Spleen (tissue), 11 donors: ENCODE results near the gene DPYD. TPM values are rescaled to one million over a fixed set of nuclear protein-coding genes. Genes with fewer than 3 reads are reported as not detected.

ENCODE experiments used
- DNase-seq: peaks from one replicate; pipeline ENCODE4 v3.0.0-alpha.2; 2020
- H3K27ac ChIP-seq, 8 donors: fragments of 200-600 bp; sonication (generic) in 7 of 8; 1 replicate in 4 of 8; 2 replicates in 4 of 8; pipeline versions ENCODE4 v1.5.0 to v1.8.0; 2016 to 2021; ENCODE audit warnings: inconsistent platforms in 4 of 8, mild to moderate bottlenecking in 4 of 8, moderate library complexity in 1 of 8
- H3K27me3 ChIP-seq, 7 donors: fragments of 200-600 bp; sonication (generic) in 6 of 7; replicated peaks in 1 of 7; 1 replicate in 4 of 7; 2 replicates in 3 of 7; pipeline versions ENCODE4 v1.5.0 to v1.8.0; 2016 to 2021; ENCODE audit warnings: inconsistent platforms in 3 of 7, mild to moderate bottlenecking in 1 of 7
- H3K36me3 ChIP-seq, 6 donors: fragments of 200-600 bp; sonication (generic) in 5 of 6; 1 replicate in 4 of 6; 2 replicates in 2 of 6; pipeline versions ENCODE4 v1.5.0 to v1.8.0; 2016 to 2021; ENCODE audit warnings: inconsistent platforms in 2 of 6
- H3K4me1 ChIP-seq, 6 donors: fragments of 200-600 bp; sonication (generic) in 5 of 6; 1 replicate in 3 of 6; 2 replicates in 3 of 6; pipeline versions ENCODE4 v1.5.0 to v1.8.0; 2016 to 2021; ENCODE audit warnings: inconsistent platforms in 3 of 6
- H3K4me3 ChIP-seq, 8 donors: fragments of 200-600 bp; sonication (generic) in 7 of 8; 1 replicate in 4 of 8; 2 replicates in 4 of 8; pipeline versions ENCODE4 v1.5.0 to v1.8.0; 2016 to 2021; ENCODE audit warnings: inconsistent platforms in 4 of 8, mild to moderate bottlenecking in 4 of 8, moderate library complexity in 2 of 8
- H3K9me3 ChIP-seq, 8 donors: fragments of 200-600 bp; sonication (generic) in 7 of 8; 1 replicate in 4 of 8; 2 replicates in 4 of 8; pipeline versions ENCODE4 v1.5.0 to v1.8.0; 2016 to 2021; ENCODE audit warnings: inconsistent platforms in 4 of 8
- POLR2A ChIP-seq, 3 donors: fragments of 450-650 bp; IDR thresholded peaks; one replicate each; pipeline ENCODE4 v1.5.1; 2017; ENCODE audit warnings: antibody characterized with exemption in 3 of 3, mild to moderate bottlenecking in 1 of 3
- POLR2AphosphoS5 ChIP-seq, 3 donors: sonication (generic); formaldehyde crosslinking; IDR thresholded peaks; one replicate each; pipeline ENCODE4 v1.5.1; 2017; ENCODE audit warnings: antibody characterized with exemption in 3 of 3
- whole genome bisulfite sequencing, 5 donors: extraction: QIAGEN DNeasy Blood & Tissue Kit in 3 of 5; methylation state at CpG; one replicate each; pipeline versions ENCODE4 v1.1.5 to v1.1.7; 2013 to 2018; 5-methylcytosine and 5-hydroxymethylcytosine counted together
- intact Hi-C: fragments of 100-400 bp; cut with DNase I; formaldehyde crosslinking; loops from one replicate; pipeline ENCODE4 v1.15.0; 2023; ENCODE audit warnings: low total_unique reads
- polyA plus RNA-seq, 3 donors: library from polyadenylated mRNA; stranded (reverse); fragments of 200-250 nt; gene quantifications; one replicate each; pipeline ENCODE4 v1.2.1, GENCODE V29; 2013
- total RNA-seq, 7 donors: library from RNA; depleted of rRNA in 3 of 7; stranded (reverse); fragments of >200 nt in 3 of 7; fragmentation: NEBNext Ultra II Directional in 4 of 7; extraction: Animal tissue kit (Norgen Biotek cat#: 25700) in 4 of 7; gene quantifications; one replicate each; pipeline versions ENCODE4 v1.1.0 to v1.2.1, GENCODE V29; 2016 to 2021
- TF ChIP-seq, protein P1 (sequence below), 11 experiments: fragments of 200-600 bp in 7 of 11; fragments of 450-650 bp in 4 of 11; sonication (generic) in 4 of 11; IDR thresholded peaks in 8 of 11; conservative IDR thresholded peaks in 3 of 11; 1 replicate in 7 of 11; 2 replicates in 4 of 11; pipeline versions ENCODE4 v1.4.0 to v1.8.0; 2016 to 2021; ENCODE audit warnings: antibody characterized with exemption in 11 of 11, inconsistent platforms in 4 of 11, mild to moderate bottlenecking in 1 of 11
- donor health status: healthy with polysubstance abuse.
- donor health status: DM: no; HTN: no; CAD: no; lungs with moderate emphysema.
- donor health status: DM: no; HTN: no; CAD: no.
- donor health status: Bipolar disorder and iron deficiency.
- donor health status: healthy.
- donor health status: DM: no; HTN: no; CAD: no.
- donor health status: DM: yes; HTN: yes; CAD: no.

The DPYD gene
- total and polyA plus RNA-seq, 10 donors: 7.3 to 114 (median 92.3) TPM

DNA sequence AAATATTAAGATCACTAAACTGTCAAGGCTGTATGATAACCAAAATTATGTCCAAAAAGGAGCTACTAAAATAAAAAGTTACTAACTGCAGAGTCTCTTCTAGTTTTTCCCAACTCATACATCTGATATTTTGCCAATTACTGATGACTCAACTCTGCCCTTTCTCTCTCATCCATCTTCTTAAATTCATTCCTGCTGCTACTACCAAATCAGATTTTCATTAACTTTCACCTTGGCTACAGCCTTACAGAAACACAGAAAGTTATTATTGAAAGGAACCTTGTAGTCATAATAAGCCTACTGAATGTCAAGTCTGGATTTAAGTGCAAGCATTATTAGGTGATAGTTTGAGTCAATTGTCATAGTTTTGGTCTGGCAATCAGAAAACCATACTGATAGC lies 273.1 kb downstream of the DPYD start:
- no peak for TF ChIP-seq POLR2AphosphoS5 (IDR thresholded peaks at IDR 0.05)
- no peak for TF ChIP-seq POLR2A (IDR thresholded peaks at IDR 0.05)
- TF ChIP-seq, protein P1, sequence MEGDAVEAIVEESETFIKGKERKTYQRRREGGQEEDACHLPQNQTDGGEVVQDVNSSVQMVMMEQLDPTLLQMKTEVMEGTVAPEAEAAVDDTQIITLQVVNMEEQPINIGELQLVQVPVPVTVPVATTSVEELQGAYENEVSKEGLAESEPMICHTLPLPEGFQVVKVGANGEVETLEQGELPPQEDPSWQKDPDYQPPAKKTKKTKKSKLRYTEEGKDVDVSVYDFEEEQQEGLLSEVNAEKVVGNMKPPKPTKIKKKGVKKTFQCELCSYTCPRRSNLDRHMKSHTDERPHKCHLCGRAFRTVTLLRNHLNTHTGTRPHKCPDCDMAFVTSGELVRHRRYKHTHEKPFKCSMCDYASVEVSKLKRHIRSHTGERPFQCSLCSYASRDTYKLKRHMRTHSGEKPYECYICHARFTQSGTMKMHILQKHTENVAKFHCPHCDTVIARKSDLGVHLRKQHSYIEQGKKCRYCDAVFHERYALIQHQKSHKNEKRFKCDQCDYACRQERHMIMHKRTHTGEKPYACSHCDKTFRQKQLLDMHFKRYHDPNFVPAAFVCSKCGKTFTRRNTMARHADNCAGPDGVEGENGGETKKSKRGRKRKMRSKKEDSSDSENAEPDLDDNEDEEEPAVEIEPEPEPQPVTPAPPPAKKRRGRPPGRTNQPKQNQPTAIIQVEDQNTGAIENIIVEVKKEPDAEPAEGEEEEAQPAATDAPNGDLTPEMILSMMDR (IDR thresholded peaks at IDR 0.05 in 8 of 11, conservative IDR thresholded peaks at IDR 0.05 in 3 of 11): no peak
- no peak for DNase-seq

DNA sequence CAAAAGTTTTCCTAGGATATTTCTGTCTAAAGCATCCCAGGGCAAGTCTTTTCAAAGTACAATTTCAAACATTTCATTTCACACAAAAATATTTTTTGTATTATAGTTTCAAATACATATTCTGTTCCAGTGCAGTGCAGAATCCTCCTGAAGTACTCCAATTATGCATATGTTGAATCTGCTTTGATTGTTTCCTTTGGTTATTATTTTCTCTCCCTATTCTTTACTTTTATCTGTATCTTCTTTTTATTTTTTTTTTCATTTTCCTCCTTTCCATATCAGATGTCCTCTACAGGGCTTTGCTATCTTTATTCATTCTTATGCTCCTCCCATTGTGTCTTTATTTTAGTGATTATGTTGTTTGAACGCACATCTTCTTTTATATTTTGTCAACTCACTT lies 274.8 kb downstream of the DPYD start:
- Histone ChIP-seq H3K27ac (no peak overlapping the region), H3K9me3 (peaks cover 0 to 45% (median 34%) of the 10 kb centered on the region in 8 donors), H3K27me3 (no peaks in the 10 kb centered on the region), H3K4me3 (no peak overlapping the region), H3K4me1 (no peaks in the 10 kb centered on the region), H3K36me3 (peaks cover 0 to 9% (median 0%) of the 10 kb centered on the region in 6 donors)
- no peak for TF ChIP-seq POLR2AphosphoS5 (IDR thresholded peaks at IDR 0.05)
- no peak for TF ChIP-seq POLR2A (IDR thresholded peaks at IDR 0.05)
- TF ChIP-seq, protein P1 (IDR thresholded peaks at IDR 0.05 in 8 of 11, conservative IDR thresholded peaks at IDR 0.05 in 3 of 11): no peak
- intact Hi-C loops: no loop called here
- 95 to 98% (median 96%) methylated on average over 1 of the region's 1 CpG for WGBS, 5 donors
- no peak for DNase-seq

More for the DNA sequence above, 273.1 kb downstream of the DPYD start:
- no peak overlapping the region for H3K27ac ChIP-seq
- intact Hi-C loops: no loop called here
- H3K27me3 ChIP-seq: no peaks in the 10 kb centered on the region
- H3K4me3 ChIP-seq: no peak overlapping the region
- peaks cover 0 to 44% (median 34%) of the 10 kb centered on the region in 8 donors for H3K9me3 ChIP-seq
- H3K4me1 ChIP-seq: no peaks in the 10 kb centered on the region
- H3K36me3 ChIP-seq: peaks cover 0 to 9% (median 0%) of the 10 kb centered on the region in 6 donors

DNA sequence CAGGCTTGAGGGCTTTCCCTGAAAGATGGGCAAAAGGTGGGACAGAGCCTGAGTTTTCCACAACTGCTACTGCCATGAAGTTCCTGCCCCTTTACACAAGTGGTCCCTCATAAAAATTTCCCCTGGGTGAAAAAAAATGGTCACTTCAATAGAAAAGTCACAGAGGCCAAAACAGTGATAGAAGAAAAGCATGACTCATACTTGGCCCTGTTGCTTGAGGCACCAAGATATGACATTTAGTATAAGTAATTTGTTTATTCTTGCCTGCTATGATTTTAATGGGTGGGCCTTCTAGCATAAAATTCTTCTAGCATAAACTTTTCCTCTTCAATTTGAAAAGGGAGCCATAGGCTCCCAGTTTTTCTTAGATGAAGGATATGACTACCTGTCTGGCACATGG lies 280.2 kb downstream of the DPYD start:
- H3K4me3 ChIP-seq: no peak overlapping the region
- DNase-seq: no peak
- H3K27me3 ChIP-seq: no peaks in the 10 kb centered on the region
- no peak for TF ChIP-seq POLR2AphosphoS5 (IDR thresholded peaks at IDR 0.05)
- TF ChIP-seq, protein P1 (IDR thresholded peaks at IDR 0.05 in 8 of 11, conservative IDR thresholded peaks at IDR 0.05 in 3 of 11): no peak
- TF ChIP-seq POLR2A (IDR thresholded peaks at IDR 0.05): no peak
- intact Hi-C loops: no loop called here
- H3K4me1 ChIP-seq: no peaks in the 10 kb centered on the region
- H3K9me3 ChIP-seq: peaks cover 0 to 27% (median 17%) of the 10 kb centered on the region in 8 donors
- peaks cover 0 to 3% (median 0%) of the 10 kb centered on the region in 6 donors for H3K36me3 ChIP-seq
- H3K27ac ChIP-seq: no peak overlapping the region

DNA sequence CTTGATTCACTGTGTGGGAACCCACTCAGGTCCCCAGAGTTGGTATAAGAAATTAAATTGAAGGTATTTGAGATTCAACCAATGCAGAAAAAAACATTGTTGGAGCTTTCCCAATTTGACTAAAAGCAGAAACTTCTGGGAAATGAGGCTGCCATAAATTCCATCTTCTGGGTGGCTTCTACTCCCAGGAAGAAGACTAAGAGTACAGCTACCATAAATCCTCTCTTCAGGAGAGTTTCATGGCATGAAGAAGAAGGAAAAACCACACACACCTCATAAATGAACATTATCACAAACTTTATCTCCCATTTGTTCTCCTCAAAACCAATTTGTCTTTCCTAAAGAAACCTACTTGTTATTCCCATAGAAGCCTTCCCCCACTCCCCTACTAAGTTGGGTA lies 283.9 kb downstream of the DPYD start:
- intact Hi-C loops: no loop called here
- Histone ChIP-seq H3K4me1 (peaks cover 0 to 6% (median 1%) of the 10 kb centered on the region in 6 donors), H3K36me3 (peaks cover 0 to 7% (median 0%) of the 10 kb centered on the region in 6 donors), H3K4me3 (no peak overlapping the region), H3K27ac (no peak overlapping the region), H3K9me3 (no peaks in the 10 kb centered on the region), H3K27me3 (no peaks in the 10 kb centered on the region)
- TF ChIP-seq POLR2AphosphoS5 (IDR thresholded peaks at IDR 0.05) (no peak), POLR2A (IDR thresholded peaks at IDR 0.05) (no peak)
- TF ChIP-seq, protein P1 (IDR thresholded peaks at IDR 0.05 in 8 of 11, conservative IDR thresholded peaks at IDR 0.05 in 3 of 11): no peak
- no peak for DNase-seq
